ENCODE data around the gene MINDY4.

DNA sequence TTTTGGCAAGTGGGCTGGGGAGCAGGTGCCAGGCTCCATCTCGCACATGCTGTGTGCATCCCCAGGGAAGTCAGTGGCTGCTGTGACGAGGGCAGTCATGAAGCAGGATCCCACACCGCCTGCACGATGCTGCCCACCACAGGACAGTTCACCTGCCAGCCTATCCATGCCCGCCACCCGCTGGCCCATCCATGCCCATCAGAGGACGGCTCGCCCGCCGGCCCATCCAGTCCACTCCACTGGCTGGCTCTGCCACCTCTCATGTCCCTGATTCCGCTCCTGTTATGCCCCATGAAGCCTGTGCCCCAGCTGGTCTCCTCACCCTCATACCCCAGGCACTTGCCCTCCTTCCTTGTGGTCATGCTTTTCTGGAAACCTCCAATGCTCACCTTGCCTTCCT is 37.5 kb upstream of the MINDY4 start:
- TF ChIP-seq POLR2AphosphoS5 (IDR thresholded peaks at IDR 0.05; ENCODE audit: low read depth, low read length) (no peak), POLR2A (IDR thresholded peaks at IDR 0.05; ENCODE audit: low read depth, low read length) (no peak), SPI1 (IDR thresholded peaks at IDR 0.05; ENCODE audit: low read depth, low read length) (no peak), PAX5 (IDR thresholded peaks at IDR 0.05; ENCODE audit: insufficient read depth, low read length, severe bottlenecking) (no peak), TAF1 (IDR thresholded peaks at IDR 0.05; ENCODE audit: low read depth, low read length) (no peak)

Measured in GM12891 (cell line).